Measurements from ENCODE around the gene LRRN3.

Gene LRRN3

GRCh38 chr7:111140091-111140865, 49.4 kb downstream of the LRRN3 start:
- no peak overlapping the region for H3K4me3 ChIP-seq (ENCODE audit: low read depth in 1 of 2, low read length in 2 of 2)
- peaks cover 0 to 12% of the 10 kb centered on the region in 2 donors for H3K4me1 ChIP-seq (ENCODE audit: control insufficient read depth in 1 of 2, insufficient read depth in 2 of 2, low read length in 2 of 2)
- H3K27ac ChIP-seq (ENCODE audit: low read length): no peak overlapping the region
- H3K27me3 ChIP-seq (ENCODE audit: low read depth, low read length): no peaks in the 10 kb centered on the region
- H3K9me3 ChIP-seq (ENCODE audit: control insufficient read depth in 1 of 2, low read length in 2 of 2): no peaks in the 10 kb centered on the region
- H3K36me3 ChIP-seq (ENCODE audit: control insufficient read depth in 1 of 2, insufficient read depth in 2 of 2, low read length in 2 of 2): no peaks in the 10 kb centered on the region

GRCh38 chr7:111145472-111145871, 54.5 kb downstream of the LRRN3 start:
- H3K27me3 ChIP-seq (ENCODE audit: low read depth, low read length): no peaks in the 10 kb centered on the region
- no peaks in the 10 kb centered on the region for H3K4me1 ChIP-seq (ENCODE audit: control insufficient read depth in 1 of 2, insufficient read depth in 2 of 2, low read length in 2 of 2)
- H3K4me3 ChIP-seq (ENCODE audit: low read depth in 1 of 2, low read length in 2 of 2): no peak overlapping the region
- H3K27ac ChIP-seq (ENCODE audit: low read length): no peak overlapping the region
- H3K36me3 ChIP-seq (ENCODE audit: control insufficient read depth in 1 of 2, insufficient read depth in 2 of 2, low read length in 2 of 2): no peaks in the 10 kb centered on the region
- no peaks in the 10 kb centered on the region for H3K9me3 ChIP-seq (ENCODE audit: control insufficient read depth in 1 of 2, low read length in 2 of 2)

GRCh38 chr7:111146136-111146535, 55.2 kb downstream of the LRRN3 start:
- H3K36me3 ChIP-seq (ENCODE audit: control insufficient read depth in 1 of 2, insufficient read depth in 2 of 2, low read length in 2 of 2): no peaks in the 10 kb centered on the region

GRCh38 chr7:111147708-111148533, 57.0 kb downstream of the LRRN3 start:
- H3K4me1 ChIP-seq (ENCODE audit: control insufficient read depth in 1 of 2, insufficient read depth in 2 of 2, low read length in 2 of 2): no peaks in the 10 kb centered on the region
- H3K27me3 ChIP-seq (ENCODE audit: low read depth, low read length): no peaks in the 10 kb centered on the region
- no peaks in the 10 kb centered on the region for H3K9me3 ChIP-seq (ENCODE audit: control insufficient read depth in 1 of 2, low read length in 2 of 2)
- H3K4me3 ChIP-seq (ENCODE audit: low read depth in 1 of 2, low read length in 2 of 2): no peak overlapping the region
- no peaks in the 10 kb centered on the region for H3K36me3 ChIP-seq (ENCODE audit: control insufficient read depth in 1 of 2, insufficient read depth in 2 of 2, low read length in 2 of 2)
- H3K27ac ChIP-seq (ENCODE audit: low read length): no peak overlapping the region

More at GRCh38 chr7:111146136-111146535, 55.2 kb downstream of the LRRN3 start:
- Histone ChIP-seq H3K4me3 (ENCODE audit: low read depth in 1 of 2, low read length in 2 of 2) (no peak overlapping the region), H3K27ac (ENCODE audit: low read length) (no peak overlapping the region), H3K27me3 (ENCODE audit: low read depth, low read length) (no peaks in the 10 kb centered on the region), H3K9me3 (ENCODE audit: control insufficient read depth in 1 of 2, low read length in 2 of 2) (no peaks in the 10 kb centered on the region), H3K4me1 (ENCODE audit: control insufficient read depth in 1 of 2, insufficient read depth in 2 of 2, low read length in 2 of 2) (no peaks in the 10 kb centered on the region)

GRCh38 chr7:111150709-111151108, 59.8 kb downstream of the LRRN3 start:
- H3K36me3 ChIP-seq (ENCODE audit: control insufficient read depth in 1 of 2, insufficient read depth in 2 of 2, low read length in 2 of 2): no peaks in the 10 kb centered on the region
- no peak overlapping the region for H3K27ac ChIP-seq (ENCODE audit: low read length)
- H3K4me3 ChIP-seq (ENCODE audit: low read depth in 1 of 2, low read length in 2 of 2): no peak overlapping the region
- no peaks in the 10 kb centered on the region for H3K27me3 ChIP-seq (ENCODE audit: low read depth, low read length)
- H3K9me3 ChIP-seq (ENCODE audit: control insufficient read depth in 1 of 2, low read length in 2 of 2): no peaks in the 10 kb centered on the region
- no peaks in the 10 kb centered on the region for H3K4me1 ChIP-seq (ENCODE audit: control insufficient read depth in 1 of 2, insufficient read depth in 2 of 2, low read length in 2 of 2)

- Histone ChIP-seq H3K4me3 (ENCODE audit: low read depth in 1 of 2, low read length in 2 of 2) (no peak overlapping the region), H3K27ac (ENCODE audit: low read length) (no peak overlapping the region), H3K4me1 (ENCODE audit: control insufficient read depth in 1 of 2, insufficient read depth in 2 of 2, low read length in 2 of 2) (no peaks in the 10 kb centered on the region), H3K36me3 (ENCODE audit: control insufficient read depth in 1 of 2, insufficient read depth in 2 of 2, low read length in 2 of 2) (no peaks in the 10 kb centered on the region), H3K9me3 (ENCODE audit: control insufficient read depth in 1 of 2, low read length in 2 of 2) (no peaks in the 10 kb centered on the region), H3K27me3 (ENCODE audit: low read depth, low read length) (no peaks in the 10 kb centered on the region)
These were observed 68.5 kb downstream of the LRRN3 start for GRCh38 chr7:111159426-111159825.

- Histone ChIP-seq H3K27ac (ENCODE audit: low read length) (no peak overlapping the region), H3K9me3 (ENCODE audit: control insufficient read depth in 1 of 2, low read length in 2 of 2) (no peaks in the 10 kb centered on the region), H3K4me1 (ENCODE audit: control insufficient read depth in 1 of 2, insufficient read depth in 2 of 2, low read length in 2 of 2) (no peaks in the 10 kb centered on the region), H3K36me3 (ENCODE audit: control insufficient read depth in 1 of 2, insufficient read depth in 2 of 2, low read length in 2 of 2) (no peaks in the 10 kb centered on the region), H3K27me3 (ENCODE audit: low read depth, low read length) (no peaks in the 10 kb centered on the region), H3K4me3 (ENCODE audit: low read depth in 1 of 2, low read length in 2 of 2) (no peak overlapping the region)
These were observed 69.4 kb downstream of the LRRN3 start for GRCh38 chr7:111160297-111160696.

GRCh38 chr7:111162692-111163091, 71.8 kb downstream of the LRRN3 start:
- no peaks in the 10 kb centered on the region for H3K36me3 ChIP-seq (ENCODE audit: control insufficient read depth in 1 of 2, insufficient read depth in 2 of 2, low read length in 2 of 2)
- no peaks in the 10 kb centered on the region for H3K27me3 ChIP-seq (ENCODE audit: low read depth, low read length)
- no peak overlapping the region for H3K27ac ChIP-seq (ENCODE audit: low read length)
- H3K9me3 ChIP-seq (ENCODE audit: control insufficient read depth in 1 of 2, low read length in 2 of 2): no peaks in the 10 kb centered on the region
- H3K4me1 ChIP-seq (ENCODE audit: control insufficient read depth in 1 of 2, insufficient read depth in 2 of 2, low read length in 2 of 2): no peaks in the 10 kb centered on the region
- H3K4me3 ChIP-seq (ENCODE audit: low read depth in 1 of 2, low read length in 2 of 2): no peak overlapping the region

- no peak overlapping the region for H3K27ac ChIP-seq (ENCODE audit: low read length)
- no peaks in the 10 kb centered on the region for H3K27me3 ChIP-seq (ENCODE audit: low read depth, low read length)
- H3K9me3 ChIP-seq (ENCODE audit: control insufficient read depth in 1 of 2, low read length in 2 of 2): no peaks in the 10 kb centered on the region
- peaks cover 0 to 8% of the 10 kb centered on the region in 2 donors for H3K4me1 ChIP-seq (ENCODE audit: control insufficient read depth in 1 of 2, insufficient read depth in 2 of 2, low read length in 2 of 2)
- no peak overlapping the region for H3K4me3 ChIP-seq (ENCODE audit: low read depth in 1 of 2, low read length in 2 of 2)
- no peaks in the 10 kb centered on the region for H3K36me3 ChIP-seq (ENCODE audit: control insufficient read depth in 1 of 2, insufficient read depth in 2 of 2, low read length in 2 of 2)
These were observed 73.5 kb downstream of the LRRN3 start for GRCh38 chr7:111164442-111164841.

- H3K27ac ChIP-seq (ENCODE audit: low read length): no peak overlapping the region
- H3K4me1 ChIP-seq (ENCODE audit: control insufficient read depth in 1 of 2, insufficient read depth in 2 of 2, low read length in 2 of 2): peaks cover 0 to 8% of the 10 kb centered on the region in 2 donors
- H3K9me3 ChIP-seq (ENCODE audit: control insufficient read depth in 1 of 2, low read length in 2 of 2): no peaks in the 10 kb centered on the region
These were observed 77.3 kb downstream of the LRRN3 start for GRCh38 chr7:111168182-111168581.

GRCh38 chr7:111172564-111173257, 81.8 kb downstream of the LRRN3 start:
- H3K4me1 ChIP-seq (ENCODE audit: control insufficient read depth in 1 of 2, insufficient read depth in 2 of 2, low read length in 2 of 2): peaks cover 0 to 8% of the 10 kb centered on the region in 2 donors
- H3K36me3 ChIP-seq (ENCODE audit: control insufficient read depth in 1 of 2, insufficient read depth in 2 of 2, low read length in 2 of 2): no peaks in the 10 kb centered on the region
- no peaks in the 10 kb centered on the region for H3K27me3 ChIP-seq (ENCODE audit: low read depth, low read length)
- no peak overlapping the region for H3K27ac ChIP-seq (ENCODE audit: low read length)
- no peak overlapping the region for H3K4me3 ChIP-seq (ENCODE audit: low read depth in 1 of 2, low read length in 2 of 2)
- H3K9me3 ChIP-seq (ENCODE audit: control insufficient read depth in 1 of 2, low read length in 2 of 2): no peaks in the 10 kb centered on the region

More at GRCh38 chr7:111168182-111168581, 77.3 kb downstream of the LRRN3 start:
- H3K36me3 ChIP-seq (ENCODE audit: control insufficient read depth in 1 of 2, insufficient read depth in 2 of 2, low read length in 2 of 2): no peaks in the 10 kb centered on the region
- no peaks in the 10 kb centered on the region for H3K27me3 ChIP-seq (ENCODE audit: low read depth, low read length)
- H3K4me3 ChIP-seq (ENCODE audit: low read depth in 1 of 2, low read length in 2 of 2): no peak overlapping the region

Data from muscle layer of duodenum (tissue), 2 donors.